HTR-8/SVneo (cell line): ENCODE data around the gene KAZN.

Experiments
- DNase-seq: peaks from one replicate; pipeline ENCODE4 v3.0.0; 2011; ENCODE audit warnings: low spot score, mixed read lengths; ENCODE audit not compliant: insufficient read length
- FAIRE-seq: peaks from 2 replicates; lab custom pipeline; 2011; peaks lifted over from hg19 to GRCh38; lab: Jason Lieb, UNC

KAZN gene

GRCh38 chr1:15150376-15150775, 551.9 kb downstream of the KAZN start:
- no peak for FAIRE-seq
- no peak for DNase-seq

GRCh38 chr1:15151377-15151806, 552.9 kb downstream of the KAZN start:
- FAIRE-seq (no peak), DNase-seq (no peak)

GRCh38 chr1:15151871-15152270, 553.4 kb downstream of the KAZN start:
- DNase-seq: no peak

GRCh38 chr1:15152318-15153183, 554.1 kb downstream of the KAZN start:
- peak; percentile 46 for FAIRE-seq
- DNase-seq: peak; percentile 78

More at GRCh38 chr1:15151871-15152270, 553.4 kb downstream of the KAZN start:
- no peak for FAIRE-seq

GRCh38 chr1:15153184-15153841, 554.8 kb downstream of the KAZN start, which contains the start of gene TMEM51:
Gene TMEM51 (plus strand): TSS chr1:15153747. CDS start chr1:15215088, 61,341 bp downstream.
- DNase-seq: peak; percentile 64
- peak; percentile 36 for FAIRE-seq

- DNase-seq (peak; percentile 44), FAIRE-seq (no peak)
Observed at GRCh38 chr1:15153842-15154479, 555.5 kb downstream of the KAZN start.

- FAIRE-seq: no peak
- DNase-seq: no peak
Observed at GRCh38 chr1:15154480-15155036, 556.1 kb downstream of the KAZN start.

GRCh38 chr1:15155191-15155590, 556.7 kb downstream of the KAZN start:
- DNase-seq: no peak
- no peak for FAIRE-seq

- no peak for DNase-seq
- no peak for FAIRE-seq
Observed at GRCh38 chr1:15155888-15156741, 557.6 kb downstream of the KAZN start.

GRCh38 chr1:15156807-15157380, 558.4 kb downstream of the KAZN start:
- FAIRE-seq (no peak), DNase-seq (no peak)

GRCh38 chr1:15157524-15158399, 559.3 kb downstream of the KAZN start:
- FAIRE-seq: no peak

GRCh38 chr1:15158506-15159165, 560.2 kb downstream of the KAZN start:
- FAIRE-seq (peak; percentile 68), DNase-seq (peak; percentile 63)

More at GRCh38 chr1:15157524-15158399, 559.3 kb downstream of the KAZN start:
- DNase-seq: no peak

GRCh38 chr1:15159166-15159555, 560.7 kb downstream of the KAZN start:
- no peak for FAIRE-seq
- DNase-seq: no peak

- no peak for FAIRE-seq
- DNase-seq: no peak
Observed at GRCh38 chr1:15160626-15161025, 562.1 kb downstream of the KAZN start.

GRCh38 chr1:15167386-15167785, 568.9 kb downstream of the KAZN start:
- DNase-seq (no peak), FAIRE-seq (no peak)
